Hepatocyte (in vitro differentiated cells): ENCODE data around the gene LHFPL2. TPM values are rescaled to one million over a fixed set of nuclear protein-coding genes. Genes with fewer than 3 reads are reported as not detected.
"Not testable (repeated sequence)": the region's sequence is repeated elsewhere in the genome, so short reads cannot be mapped to it uniquely, and the experiment has no call there.

Experiments used
- DNase-seq: peaks from one replicate; pipeline ENCODE4 v3.0.0-alpha.2; 2016; ENCODE audit warnings: low spot score
- H2AFZ ChIP-seq: fragments of 200-600 bp; sonication (generic); 2 replicates; pipeline ENCODE4 v1.6.0; 2016; ENCODE audit warnings: antibody characterized with exemption, mild to moderate bottlenecking
- H3K27ac ChIP-seq: fragments of 200-600 bp; sonication (generic); 2 replicates; pipeline ENCODE4 v1.5.1; 2016; ENCODE audit warnings: mild to moderate bottlenecking
- H3K27me3 ChIP-seq: fragments of 200-600 bp; sonication (generic); 2 replicates; pipeline ENCODE4 v1.6.1; 2016
- H3K36me3 ChIP-seq: fragments of 200-600 bp; sonication (generic); replicated peaks from 2 replicates; pipeline ENCODE4 v1.5.1; 2016; ENCODE audit warnings: low read depth; ENCODE audit not compliant: insufficient read depth
- H3K4me1 ChIP-seq: fragments of 200-600 bp; sonication (generic); 2 replicates; pipeline ENCODE4 v1.5.1; 2016; ENCODE audit warnings: mild to moderate bottlenecking, moderate library complexity; ENCODE audit not compliant: insufficient read depth
- H3K4me2 ChIP-seq: fragments of 200-600 bp; sonication (generic); 2 replicates; pipeline ENCODE4 v1.6.0; 2016
- H3K4me3 ChIP-seq: fragments of 200-600 bp; sonication (generic); 2 replicates; pipeline ENCODE4 v1.5.1; 2016; ENCODE audit warnings: mild to moderate bottlenecking
- H3K79me2 ChIP-seq: fragments of 200-600 bp; sonication (generic); 2 replicates; pipeline ENCODE4 v1.6.0; 2017; ENCODE audit warnings: mild to moderate bottlenecking
- H3K9me2 ChIP-seq: fragments of 200-600 bp; sonication (generic); replicated peaks from 2 replicates; pipeline ENCODE4 v1.6.0; 2017; ENCODE audit warnings: mild to moderate bottlenecking; ENCODE audit not compliant: insufficient read depth
- H3K9me3 ChIP-seq: fragments of 200-600 bp; sonication (generic); 2 replicates; pipeline ENCODE4 v1.5.1; 2016; ENCODE audit warnings: low read depth, mild to moderate bottlenecking
- H4K20me1 ChIP-seq: fragments of 200-600 bp; sonication (generic); 2 replicates; pipeline ENCODE4 v1.6.0; 2016; ENCODE audit warnings: mild to moderate bottlenecking; ENCODE audit not compliant: insufficient read depth, poor library complexity, severe bottlenecking
- EZH2 ChIP-seq: fragments of 200-600 bp; sonication (generic); IDR thresholded peaks from 2 replicates; pipeline ENCODE4 v1.6.1; 2016; ENCODE audit warnings: antibody characterized with exemption, mild to moderate bottlenecking, borderline replicate concordance
- EZH2phosphoT487 ChIP-seq: fragments of 200-600 bp; sonication (generic); IDR thresholded peaks from one replicate; pipeline ENCODE4 v1.6.1; 2018; ENCODE audit warnings: antibody characterized with exemption, mild to moderate bottlenecking, low read depth, moderate library complexity; ENCODE audit not compliant: unreplicated experiment, severe bottlenecking
- WGBS: methylation state at CpG from one replicate; pipeline ENCODE4 v1.1.6; 2016; ENCODE audit warnings: low lambda C conversion rate; ENCODE audit errors: missing lambda C conversion rate; 5-methylcytosine and 5-hydroxymethylcytosine counted together
- polyA plus RNA-seq: library from polyadenylated mRNA; unstranded; fragments of >200 nt; fragmentation: Nextera tagmentation; extraction: Ambion mirVana; gene quantifications from 2 replicates; pipeline ENCODE4 v1.2.1, GENCODE V29; 2016
- total RNA-seq: library from RNA; depleted of rRNA; stranded (reverse); fragments of >200 nt; gene quantifications from 2 replicates; pipeline ENCODE4 v1.2.3, GENCODE V29; 2014
- TF ChIP-seq, protein P1 (sequence below): fragments of 200-600 bp; sonication (generic); IDR thresholded peaks from 2 replicates; pipeline ENCODE4 v1.5.1; 2016; ENCODE audit warnings: antibody characterized with exemption, mild to moderate bottlenecking; ENCODE audit not compliant: poor library complexity

The LHFPL2 gene
- total and polyA plus RNA-seq, 2 experiments from 2014 or later, result 15.6 to 39.9 TPM

DNA sequence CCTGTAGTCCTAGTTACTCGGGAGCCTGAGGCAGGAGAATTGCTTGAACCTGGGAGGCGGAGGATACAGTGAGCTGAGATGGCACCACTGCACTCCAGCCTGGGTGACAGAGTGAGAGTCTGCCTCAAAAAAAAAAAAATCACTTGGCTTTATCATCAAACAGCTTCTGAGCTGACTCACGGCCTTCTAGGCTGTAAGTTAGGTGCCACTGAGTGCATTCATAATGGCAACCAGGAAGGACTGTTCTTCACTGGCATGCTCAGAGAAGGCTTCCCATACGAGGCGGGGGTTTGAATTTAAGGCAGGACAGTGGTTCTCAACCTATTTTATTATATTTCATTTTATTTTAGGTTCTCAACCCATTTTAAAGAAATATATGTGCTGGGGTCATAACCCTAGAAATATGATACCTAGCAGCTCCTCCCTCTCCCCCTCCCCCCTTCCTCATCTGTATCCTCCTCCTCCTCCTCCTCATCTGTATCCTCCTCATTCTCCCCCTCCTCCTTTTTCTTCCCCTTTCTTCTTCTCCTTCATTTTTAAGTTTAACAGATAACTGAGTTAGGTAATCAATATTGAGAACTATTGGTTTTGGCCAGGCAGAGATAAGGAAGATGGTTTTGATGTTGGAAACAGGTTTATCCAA is 19.0 kb upstream of the LHFPL2 start:
- Histone ChIP-seq H2AFZ (no peak overlapping the region), H3K4me2 (no peak overlapping the region), H3K9me2 (no peaks in the 10 kb centered on the region), H3K27me3 (no peaks in the 10 kb centered on the region), H3K27ac (no peak overlapping the region), H3K79me2 (no peaks in the 10 kb centered on the region), H3K36me3 (no peaks in the 10 kb centered on the region), H3K4me3 (no peak overlapping the region), H3K4me1 (peaks cover 24% of the 10 kb centered on the region), H4K20me1 (no peaks in the 10 kb centered on the region), H3K9me3 (no peaks in the 10 kb centered on the region)
- DNase-seq, result no peak
- TF ChIP-seq EZH2 (no peak), EZH2phosphoT487 (no peak)
- TF ChIP-seq, protein P1, sequence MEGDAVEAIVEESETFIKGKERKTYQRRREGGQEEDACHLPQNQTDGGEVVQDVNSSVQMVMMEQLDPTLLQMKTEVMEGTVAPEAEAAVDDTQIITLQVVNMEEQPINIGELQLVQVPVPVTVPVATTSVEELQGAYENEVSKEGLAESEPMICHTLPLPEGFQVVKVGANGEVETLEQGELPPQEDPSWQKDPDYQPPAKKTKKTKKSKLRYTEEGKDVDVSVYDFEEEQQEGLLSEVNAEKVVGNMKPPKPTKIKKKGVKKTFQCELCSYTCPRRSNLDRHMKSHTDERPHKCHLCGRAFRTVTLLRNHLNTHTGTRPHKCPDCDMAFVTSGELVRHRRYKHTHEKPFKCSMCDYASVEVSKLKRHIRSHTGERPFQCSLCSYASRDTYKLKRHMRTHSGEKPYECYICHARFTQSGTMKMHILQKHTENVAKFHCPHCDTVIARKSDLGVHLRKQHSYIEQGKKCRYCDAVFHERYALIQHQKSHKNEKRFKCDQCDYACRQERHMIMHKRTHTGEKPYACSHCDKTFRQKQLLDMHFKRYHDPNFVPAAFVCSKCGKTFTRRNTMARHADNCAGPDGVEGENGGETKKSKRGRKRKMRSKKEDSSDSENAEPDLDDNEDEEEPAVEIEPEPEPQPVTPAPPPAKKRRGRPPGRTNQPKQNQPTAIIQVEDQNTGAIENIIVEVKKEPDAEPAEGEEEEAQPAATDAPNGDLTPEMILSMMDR, result no peak
- 92% methylated on average over 5 of the region's 5 CpGs for WGBS

DNA sequence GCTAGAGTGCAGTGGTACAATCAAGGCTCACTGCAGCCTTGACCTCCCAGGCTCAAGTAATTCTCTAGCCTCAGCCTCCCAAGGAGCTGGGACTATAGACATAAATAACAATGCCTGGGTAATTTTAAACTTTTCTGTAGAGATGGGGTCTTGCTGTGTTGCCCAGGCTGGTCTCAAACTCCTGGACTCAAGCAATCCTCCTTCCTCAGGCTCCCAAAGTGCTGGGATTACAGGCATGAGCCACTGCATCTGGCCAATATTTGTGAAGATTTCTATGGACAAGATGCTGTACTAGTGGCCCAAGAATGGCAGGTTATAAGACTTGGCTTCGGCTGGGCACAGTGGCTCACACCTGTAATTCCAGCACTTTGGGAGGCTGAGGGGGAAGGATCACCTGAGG is 18.4 kb upstream of the LHFPL2 start:
- WGBS, result 95% methylated on average over 1 of the region's 1 CpG
- not testable (repeated sequence) for H3K27me3 ChIP-seq

DNA sequence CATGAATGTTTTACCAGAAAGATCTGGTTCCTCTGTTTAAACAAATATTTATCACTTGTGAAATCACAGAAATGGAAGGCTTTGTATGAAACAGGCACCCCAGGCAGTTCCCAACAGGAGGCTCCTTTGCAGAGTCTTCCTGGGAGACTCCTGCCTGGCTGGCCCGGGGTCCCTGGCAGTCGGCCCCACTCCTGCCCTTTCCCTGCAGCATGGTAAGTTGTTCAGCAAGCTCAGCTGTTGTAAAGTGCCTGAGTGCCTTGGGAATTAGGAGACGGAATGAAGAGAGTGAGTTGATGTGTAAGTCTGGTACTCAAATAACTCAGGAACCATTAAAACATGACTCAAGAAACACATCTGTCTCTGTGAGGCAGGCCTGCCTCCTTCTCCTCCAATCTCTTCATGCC is 17.5 kb upstream of the LHFPL2 start:
- peak overlapping the region; percentile 36 for H3K27ac ChIP-seq
- H3K27me3 ChIP-seq, result no peaks in the 10 kb centered on the region
- no peaks in the 10 kb centered on the region for H3K79me2 ChIP-seq
- no peaks in the 10 kb centered on the region for H3K9me2 ChIP-seq
- H4K20me1 ChIP-seq, result no peaks in the 10 kb centered on the region
- H3K4me1 ChIP-seq, result peaks cover 10% of the 10 kb centered on the region
- peak overlapping the region; percentile 26 for H2AFZ ChIP-seq
- H3K4me3 ChIP-seq, result no peak overlapping the region
- TF ChIP-seq, protein P1, result no peak
- no peak for TF ChIP-seq EZH2phosphoT487
- TF ChIP-seq EZH2, result no peak
- peak overlapping the region; percentile 22 for H3K4me2 ChIP-seq
- no peak for DNase-seq
- WGBS, result 24% methylated on average over 3 of the region's 3 CpGs
- H3K9me3 ChIP-seq, result no peaks in the 10 kb centered on the region
- no peaks in the 10 kb centered on the region for H3K36me3 ChIP-seq

More for the DNA sequence above, 18.4 kb upstream of the LHFPL2 start:
- not testable (repeated sequence) for H3K4me2 ChIP-seq, H2AFZ ChIP-seq, H3K9me3 ChIP-seq, H3K27ac ChIP-seq, H3K9me2 ChIP-seq, H3K79me2 ChIP-seq, H3K36me3 ChIP-seq, H4K20me1 ChIP-seq, H3K4me3 ChIP-seq, DNase-seq
- H3K4me1 ChIP-seq, result peaks cover 19% of the 10 kb centered on the region

DNA sequence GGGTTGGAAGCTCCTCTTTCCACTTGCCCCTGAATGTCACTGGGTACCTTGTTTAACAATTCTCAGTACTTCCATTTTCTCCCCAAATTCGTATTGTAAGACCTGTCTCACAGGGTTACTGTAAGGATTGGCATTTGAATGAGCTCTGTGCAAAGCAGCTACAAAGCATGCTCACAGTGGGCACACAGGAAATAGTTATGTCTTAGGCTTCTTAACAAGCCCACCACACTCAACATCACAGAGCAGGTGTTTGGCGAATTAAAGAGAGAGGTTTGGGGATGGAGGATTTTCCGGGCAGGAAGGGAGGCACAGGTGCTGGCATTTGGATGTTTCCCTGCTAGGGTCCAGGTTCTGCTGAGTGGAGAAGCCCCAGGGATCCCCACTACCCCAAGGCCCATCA is 17.0 kb upstream of the LHFPL2 start:
- H3K9me3 ChIP-seq, result no peaks in the 10 kb centered on the region
- peak overlapping the region; percentile 22 for H3K4me2 ChIP-seq
- H3K79me2 ChIP-seq, result no peaks in the 10 kb centered on the region
- peaks cover 7% of the 10 kb centered on the region for H3K4me1 ChIP-seq
- TF ChIP-seq EZH2, result no peak
- TF ChIP-seq EZH2phosphoT487, result no peak
- TF ChIP-seq, protein P1, result no peak
- H3K27me3 ChIP-seq, result no peaks in the 10 kb centered on the region
- DNase-seq, result no peak
- no peaks in the 10 kb centered on the region for H4K20me1 ChIP-seq
- peak overlapping the region; percentile 26 for H2AFZ ChIP-seq
- peak overlapping the region; percentile 36 for H3K27ac ChIP-seq
- no peaks in the 10 kb centered on the region for H3K36me3 ChIP-seq
- 89% methylated on average over 3 of the region's 3 CpGs for WGBS
- no peak overlapping the region for H3K4me3 ChIP-seq
- H3K9me2 ChIP-seq, result no peaks in the 10 kb centered on the region
